ENCODE data around the gene DLG4.

GRCh38 chr17:7260651-7261378 lies 41.2 kb upstream of the DLG4 start:
- TF ChIP-seq EZH2 (IDR thresholded peaks at IDR 0.05) (no peak), POLR2AphosphoS5 (IDR thresholded peaks at IDR 0.05; ENCODE audit: borderline replicate concordance, low read depth, low read length) (no peak), FOXP2 (optimal IDR thresholded peaks at IDR 0.05; ENCODE audit: control extremely low read depth, extremely low read length, insufficient read depth) (no peak)
